ENCODE measurements around the gene CAPNS2. TPM values are rescaled to one million over a fixed set of nuclear protein-coding genes. Genes with fewer than 3 reads are reported as not detected.

Gene CAPNS2
- total RNA-seq, 1 experiment from 2014 or later, result 1.4 TPM

DNA sequence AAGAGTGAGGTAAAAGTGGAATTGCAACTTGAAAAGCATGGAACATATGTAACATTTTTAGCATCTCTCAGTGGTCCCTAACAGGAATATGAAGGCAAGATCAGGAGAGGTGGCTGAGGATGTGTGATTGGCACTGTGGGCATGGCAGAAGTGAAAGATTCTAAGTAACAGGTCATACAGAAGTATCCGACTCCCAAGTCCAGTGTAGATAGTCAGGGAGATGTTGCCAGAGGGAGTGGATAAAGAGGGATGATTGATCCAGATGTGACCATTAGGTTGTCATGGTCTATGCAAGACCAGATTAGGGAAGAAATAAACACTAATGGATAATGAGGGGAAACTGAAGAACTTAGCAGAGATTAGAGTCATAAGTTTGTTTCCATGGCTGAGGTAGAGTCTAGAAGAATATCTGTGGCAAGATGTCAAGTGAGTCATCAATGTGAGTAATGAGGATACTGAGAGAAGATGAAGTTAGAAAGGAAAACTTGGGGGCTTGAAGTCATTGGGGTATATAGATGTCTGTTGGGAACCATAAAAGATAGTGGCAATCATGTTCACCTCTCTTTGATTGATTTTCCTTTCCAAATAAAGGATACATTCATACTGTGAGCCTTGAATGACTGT lies 23.9 kb upstream of the CAPNS2 start:
- no peak for ATAC-seq
- Histone ChIP-seq H3K27ac (ENCODE audit: low read length) (no peak overlapping the region), H3K36me3 (ENCODE audit: control insufficient read depth, insufficient read depth, low read length) (peaks cover 12% of the 10 kb centered on the region), H3K9me3 (ENCODE audit: control insufficient read depth, insufficient read depth, low read depth, low read length) (no peaks in the 10 kb centered on the region), H3K27me3 (ENCODE audit: control insufficient read depth, insufficient read depth, low read length) (no peaks in the 10 kb centered on the region), H3K4me1 (ENCODE audit: control insufficient read depth, insufficient read depth, low read length) (peaks cover 3% of the 10 kb centered on the region; the same call in 1 of the 2 replicates), H3K4me3 (ENCODE audit: low read depth in 2 of 2, low read length in 2 of 2) (no peak overlapping the region)
- intact Hi-C loops (cut with micrococcal nuclease; ENCODE audit: unreplicated experiment) (loop anchor here (10.0 kb wide), 1 partner anchor 162 kb away; no protein-coding TSS in a partner anchor), in situ Hi-C loops (cut with HindIII; ENCODE audit: low pct_unique_long_range_greater_than_20kb, low sequenced_read_pairs) (no loop called here)
- ChIA-PET CTCF (no interaction called here), POLR2A (no interaction called here)
- BruUV-seq (replicated peaks), result no TSS peak
- DNase-seq (ENCODE audit: low read depth, low spot score), result no peak
- TF ChIP-seq TCF7L2 (IDR thresholded peaks at IDR 0.05; ENCODE audit: low read depth, low read length) (no peak), POLR2AphosphoS5 (IDR thresholded peaks at IDR 0.05; ENCODE audit: low read depth, low read length) (no peak), SIN3A (IDR thresholded peaks at IDR 0.05; ENCODE audit: borderline replicate concordance, insufficient read depth, low read depth, low read length) (no peak)
- TF ChIP-seq, protein P1, sequence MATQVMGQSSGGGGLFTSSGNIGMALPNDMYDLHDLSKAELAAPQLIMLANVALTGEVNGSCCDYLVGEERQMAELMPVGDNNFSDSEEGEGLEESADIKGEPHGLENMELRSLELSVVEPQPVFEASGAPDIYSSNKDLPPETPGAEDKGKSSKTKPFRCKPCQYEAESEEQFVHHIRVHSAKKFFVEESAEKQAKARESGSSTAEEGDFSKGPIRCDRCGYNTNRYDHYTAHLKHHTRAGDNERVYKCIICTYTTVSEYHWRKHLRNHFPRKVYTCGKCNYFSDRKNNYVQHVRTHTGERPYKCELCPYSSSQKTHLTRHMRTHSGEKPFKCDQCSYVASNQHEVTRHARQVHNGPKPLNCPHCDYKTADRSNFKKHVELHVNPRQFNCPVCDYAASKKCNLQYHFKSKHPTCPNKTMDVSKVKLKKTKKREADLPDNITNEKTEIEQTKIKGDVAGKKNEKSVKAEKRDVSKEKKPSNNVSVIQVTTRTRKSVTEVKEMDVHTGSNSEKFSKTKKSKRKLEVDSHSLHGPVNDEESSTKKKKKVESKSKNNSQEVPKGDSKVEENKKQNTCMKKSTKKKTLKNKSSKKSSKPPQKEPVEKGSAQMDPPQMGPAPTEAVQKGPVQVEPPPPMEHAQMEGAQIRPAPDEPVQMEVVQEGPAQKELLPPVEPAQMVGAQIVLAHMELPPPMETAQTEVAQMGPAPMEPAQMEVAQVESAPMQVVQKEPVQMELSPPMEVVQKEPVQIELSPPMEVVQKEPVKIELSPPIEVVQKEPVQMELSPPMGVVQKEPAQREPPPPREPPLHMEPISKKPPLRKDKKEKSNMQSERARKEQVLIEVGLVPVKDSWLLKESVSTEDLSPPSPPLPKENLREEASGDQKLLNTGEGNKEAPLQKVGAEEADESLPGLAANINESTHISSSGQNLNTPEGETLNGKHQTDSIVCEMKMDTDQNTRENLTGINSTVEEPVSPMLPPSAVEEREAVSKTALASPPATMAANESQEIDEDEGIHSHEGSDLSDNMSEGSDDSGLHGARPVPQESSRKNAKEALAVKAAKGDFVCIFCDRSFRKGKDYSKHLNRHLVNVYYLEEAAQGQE (IDR thresholded peaks at IDR 0.05; ENCODE audit: insufficient read depth in 1 of 2, low read depth in 2 of 2, low read length in 1 of 2), result no peak
- TF ChIP-seq, protein P2, sequence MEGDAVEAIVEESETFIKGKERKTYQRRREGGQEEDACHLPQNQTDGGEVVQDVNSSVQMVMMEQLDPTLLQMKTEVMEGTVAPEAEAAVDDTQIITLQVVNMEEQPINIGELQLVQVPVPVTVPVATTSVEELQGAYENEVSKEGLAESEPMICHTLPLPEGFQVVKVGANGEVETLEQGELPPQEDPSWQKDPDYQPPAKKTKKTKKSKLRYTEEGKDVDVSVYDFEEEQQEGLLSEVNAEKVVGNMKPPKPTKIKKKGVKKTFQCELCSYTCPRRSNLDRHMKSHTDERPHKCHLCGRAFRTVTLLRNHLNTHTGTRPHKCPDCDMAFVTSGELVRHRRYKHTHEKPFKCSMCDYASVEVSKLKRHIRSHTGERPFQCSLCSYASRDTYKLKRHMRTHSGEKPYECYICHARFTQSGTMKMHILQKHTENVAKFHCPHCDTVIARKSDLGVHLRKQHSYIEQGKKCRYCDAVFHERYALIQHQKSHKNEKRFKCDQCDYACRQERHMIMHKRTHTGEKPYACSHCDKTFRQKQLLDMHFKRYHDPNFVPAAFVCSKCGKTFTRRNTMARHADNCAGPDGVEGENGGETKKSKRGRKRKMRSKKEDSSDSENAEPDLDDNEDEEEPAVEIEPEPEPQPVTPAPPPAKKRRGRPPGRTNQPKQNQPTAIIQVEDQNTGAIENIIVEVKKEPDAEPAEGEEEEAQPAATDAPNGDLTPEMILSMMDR (IDR thresholded peaks at IDR 0.05), result no peak

DNA sequence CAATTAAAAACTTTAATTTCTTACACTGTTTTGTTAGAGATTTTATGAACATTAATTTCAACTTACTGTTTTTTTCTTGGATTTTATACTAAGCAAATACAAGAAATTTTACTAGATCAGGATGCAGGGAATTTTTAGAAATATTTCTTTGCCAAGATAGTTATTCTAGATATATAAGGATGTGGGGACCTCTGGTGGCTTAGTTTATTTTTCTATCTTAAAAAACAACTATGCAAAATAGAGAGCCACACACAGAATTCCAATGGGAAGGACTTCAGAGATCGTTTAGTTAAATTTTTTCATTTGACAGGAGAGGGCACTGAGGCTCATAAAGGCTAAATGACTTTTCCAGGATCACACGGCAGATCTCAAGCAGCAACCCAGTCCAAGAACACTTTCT lies 23.0 kb upstream of the CAPNS2 start:
- in situ Hi-C loops (cut with HindIII; ENCODE audit: low pct_unique_long_range_greater_than_20kb, low sequenced_read_pairs) (no loop called here), intact Hi-C loops (cut with micrococcal nuclease; ENCODE audit: unreplicated experiment) (loop anchor here (10.0 kb wide), 1 partner anchor 161 kb away; no protein-coding TSS in a partner anchor)
- Histone ChIP-seq H3K27me3 (ENCODE audit: control insufficient read depth, insufficient read depth, low read length) (no peaks in the 10 kb centered on the region), H3K9me3 (ENCODE audit: control insufficient read depth, insufficient read depth, low read depth, low read length) (no peaks in the 10 kb centered on the region), H3K4me3 (ENCODE audit: low read depth in 2 of 2, low read length in 2 of 2) (no peak overlapping the region), H3K36me3 (ENCODE audit: control insufficient read depth, insufficient read depth, low read length) (peaks cover 8% of the 10 kb centered on the region), H3K4me1 (ENCODE audit: control insufficient read depth, insufficient read depth, low read length) (peaks cover 3% of the 10 kb centered on the region; the same call in 1 of the 2 replicates), H3K27ac (ENCODE audit: low read length) (no peak overlapping the region)
- DNase-seq (ENCODE audit: low read depth, low spot score), result no peak
- ChIA-PET CTCF (no interaction called here), POLR2A (no interaction called here)
- no TSS peak for BruUV-seq (replicated peaks)
- no peak for ATAC-seq
- no peak for TF ChIP-seq TCF7L2 (IDR thresholded peaks at IDR 0.05; ENCODE audit: low read depth, low read length)
- TF ChIP-seq, protein P1 (IDR thresholded peaks at IDR 0.05; ENCODE audit: insufficient read depth in 1 of 2, low read depth in 2 of 2, low read length in 1 of 2), result no peak
- no peak for TF ChIP-seq SIN3A (IDR thresholded peaks at IDR 0.05; ENCODE audit: borderline replicate concordance, insufficient read depth, low read depth, low read length)
- TF ChIP-seq POLR2AphosphoS5 (IDR thresholded peaks at IDR 0.05; ENCODE audit: low read depth, low read length), result no peak
- TF ChIP-seq, protein P2 (IDR thresholded peaks at IDR 0.05), result peak; percentile 29; the same call in 1 of the 2 replicates
